WERI-Rb-1 (cell line): ENCODE data around the gene CMIP.

Source experiments
- DNase-seq: peaks from one replicate; pipeline ENCODE4 v3.0.0-alpha.2; 2020
- H3K27ac ChIP-seq: fragments of 250-450 bp; sonication (Bioruptor Pico); 2 replicates; pipeline ENCODE4 v1.5.1; 2020; ENCODE audit warnings: mild to moderate bottlenecking, moderate library complexity
- H3K27me3 ChIP-seq: fragments of 250-450 bp; sonication (Bioruptor Pico); 2 replicates; pipeline ENCODE4 v1.5.1; 2021; ENCODE audit warnings: mild to moderate bottlenecking, low read depth, moderate library complexity; ENCODE audit not compliant: insufficient read depth, severe bottlenecking
- H3K36me3 ChIP-seq: fragments of 250-450 bp; sonication (Bioruptor Pico); 2 replicates; pipeline ENCODE4 v1.5.1; 2020; ENCODE audit warnings: mild to moderate bottlenecking, moderate library complexity
- H3K4me3 ChIP-seq: 2 replicates; pipeline ENCODE4 v1.5.1; 2011; ENCODE audit warnings: low read depth, mild to moderate bottlenecking, control low read depth, low read length
- H3K9me3 ChIP-seq: fragments of 250-450 bp; sonication (Bioruptor Pico); 2 replicates; pipeline ENCODE4 v1.5.1; 2021; ENCODE audit warnings: mild to moderate bottlenecking, moderate library complexity; ENCODE audit not compliant: severe bottlenecking
- CTCF ChIP-seq: IDR thresholded peaks from 2 replicates; pipeline ENCODE4 v1.5.1; 2011; ENCODE audit warnings: low read depth, mild to moderate bottlenecking, control low read depth, inconsistent platforms, low read length

Gene CMIP

DNA sequence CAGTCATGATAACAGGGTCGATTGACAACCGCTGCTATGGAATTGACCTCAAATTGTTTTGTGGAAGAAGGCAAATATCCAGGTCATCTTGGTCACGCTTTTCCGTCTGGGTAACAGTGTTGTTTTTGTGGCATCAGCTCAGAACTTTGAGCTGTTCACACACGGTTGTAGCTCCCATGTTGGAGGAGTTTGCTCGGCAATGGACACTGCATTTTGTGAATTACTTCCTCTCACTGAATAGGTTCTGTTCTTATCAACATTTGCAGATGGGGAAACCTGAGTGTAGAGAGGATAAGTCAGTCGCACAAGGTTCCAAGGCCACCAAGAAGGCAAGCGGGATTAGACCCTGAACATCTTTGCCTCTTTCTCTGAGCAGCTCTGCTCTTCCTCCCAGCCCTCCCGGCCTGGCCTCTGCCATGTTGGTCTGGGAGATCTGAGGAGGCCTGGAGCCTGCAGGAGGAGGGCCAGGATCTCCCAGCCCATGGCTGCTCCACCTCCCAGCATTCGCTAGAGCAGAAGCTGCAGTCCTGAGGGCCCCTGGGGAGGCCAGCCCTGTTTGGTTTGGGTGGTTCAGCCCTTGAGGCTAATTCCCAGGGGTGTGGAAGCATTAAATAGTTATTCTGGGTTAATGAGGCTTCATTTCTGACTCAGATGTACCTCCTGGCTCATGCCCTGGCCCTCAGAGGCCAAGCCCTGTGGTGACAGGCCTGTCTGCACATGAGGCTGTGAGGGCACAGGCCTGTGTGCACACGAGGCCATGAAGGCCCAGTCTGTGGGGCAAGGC, 180.3 kb downstream of the CMIP start:
- no peak overlapping the region for H3K4me3 ChIP-seq
- DNase-seq = no peak

GRCh38 chr16:81625544-81626153, 181.0 kb downstream of the CMIP start:
- no peaks in the 10 kb centered on the region for H3K36me3 ChIP-seq
- H3K9me3 ChIP-seq = no peaks in the 10 kb centered on the region
- DNase-seq = no peak
- no peaks in the 10 kb centered on the region for H3K27me3 ChIP-seq
- H3K4me3 ChIP-seq = no peak overlapping the region
- no peak for TF ChIP-seq CTCF
- no peak overlapping the region for H3K27ac ChIP-seq

More for the DNA sequence above, 180.3 kb downstream of the CMIP start:
- TF ChIP-seq CTCF = no peak
- Histone ChIP-seq H3K36me3 (no peaks in the 10 kb centered on the region), H3K27me3 (no peaks in the 10 kb centered on the region), H3K27ac (no peak overlapping the region), H3K9me3 (no peaks in the 10 kb centered on the region)

- no peak for TF ChIP-seq CTCF
- Histone ChIP-seq H3K27ac (no peak overlapping the region), H3K9me3 (no peaks in the 10 kb centered on the region), H3K36me3 (no peaks in the 10 kb centered on the region), H3K4me3 (no peak overlapping the region), H3K27me3 (no peaks in the 10 kb centered on the region)
- no peak for DNase-seq
These were observed 181.6 kb downstream of the CMIP start for GRCh38 chr16:81626181-81626674.

GRCh38 chr16:81627024-81627423, 182.4 kb downstream of the CMIP start:
- no peak for TF ChIP-seq CTCF
- Histone ChIP-seq H3K9me3 (no peaks in the 10 kb centered on the region), H3K4me3 (no peak overlapping the region), H3K27ac (no peak overlapping the region), H3K27me3 (no peaks in the 10 kb centered on the region), H3K36me3 (no peaks in the 10 kb centered on the region)
- DNase-seq = no peak

DNA sequence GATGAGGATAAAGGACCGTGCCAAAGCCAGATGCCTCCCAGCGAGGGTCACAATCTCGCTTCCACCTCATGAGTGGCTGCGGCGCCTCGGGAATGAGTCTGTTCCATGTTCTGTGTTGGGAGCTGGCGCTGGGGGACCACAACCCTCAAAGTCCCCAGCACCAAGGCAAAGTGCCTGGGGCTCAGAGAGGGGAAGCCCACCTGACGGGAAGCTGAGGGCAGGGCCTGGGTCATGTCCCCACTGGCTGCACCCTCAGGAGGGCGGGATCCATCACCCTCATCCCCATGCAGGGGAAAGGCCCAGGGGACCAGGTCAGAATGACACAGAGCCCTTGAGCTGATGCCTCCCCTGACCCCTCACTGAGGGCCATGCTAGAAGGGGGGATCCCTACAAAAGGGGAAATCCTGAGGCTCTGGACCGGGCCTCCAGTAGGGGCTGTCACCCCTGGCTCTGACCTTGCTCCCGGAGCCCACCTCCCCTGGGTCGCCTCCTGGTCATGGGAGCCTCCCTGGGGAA, 183.2 kb downstream of the CMIP start:
- no peak overlapping the region for H3K27ac ChIP-seq
- H3K9me3 ChIP-seq = no peaks in the 10 kb centered on the region
- no peak for TF ChIP-seq CTCF
- no peak for DNase-seq
- H3K36me3 ChIP-seq = no peaks in the 10 kb centered on the region
- H3K4me3 ChIP-seq = no peak overlapping the region
- no peaks in the 10 kb centered on the region for H3K27me3 ChIP-seq
